Measurements from ENCODE around the gene XRCC5.

- TF ChIP-seq SIN3A (IDR thresholded peaks at IDR 0.05; ENCODE audit: borderline replicate concordance, insufficient read depth, low read depth, low read length) (no peak), CTCF (IDR thresholded peaks at IDR 0.05) (no peak), POLR2AphosphoS5 (IDR thresholded peaks at IDR 0.05; ENCODE audit: low read depth, low read length) (no peak)
Measured at GRCh38 chr2:216071111-216071851, 37.9 kb upstream of the XRCC5 start.
